NCI-H526 (cell line): ENCODE data around the gene BICDL2.
"Not testable (repeated sequence)": the region's sequence is repeated elsewhere in the genome, so short reads cannot be mapped to it uniquely, and the experiment has no call there.

Experiments
- DNase-seq, 2 experiments: peaks; one replicate each; lab custom pipeline; 2025; lab: John Stamatoyannopoulos, UW

Gene BICDL2

DNA sequence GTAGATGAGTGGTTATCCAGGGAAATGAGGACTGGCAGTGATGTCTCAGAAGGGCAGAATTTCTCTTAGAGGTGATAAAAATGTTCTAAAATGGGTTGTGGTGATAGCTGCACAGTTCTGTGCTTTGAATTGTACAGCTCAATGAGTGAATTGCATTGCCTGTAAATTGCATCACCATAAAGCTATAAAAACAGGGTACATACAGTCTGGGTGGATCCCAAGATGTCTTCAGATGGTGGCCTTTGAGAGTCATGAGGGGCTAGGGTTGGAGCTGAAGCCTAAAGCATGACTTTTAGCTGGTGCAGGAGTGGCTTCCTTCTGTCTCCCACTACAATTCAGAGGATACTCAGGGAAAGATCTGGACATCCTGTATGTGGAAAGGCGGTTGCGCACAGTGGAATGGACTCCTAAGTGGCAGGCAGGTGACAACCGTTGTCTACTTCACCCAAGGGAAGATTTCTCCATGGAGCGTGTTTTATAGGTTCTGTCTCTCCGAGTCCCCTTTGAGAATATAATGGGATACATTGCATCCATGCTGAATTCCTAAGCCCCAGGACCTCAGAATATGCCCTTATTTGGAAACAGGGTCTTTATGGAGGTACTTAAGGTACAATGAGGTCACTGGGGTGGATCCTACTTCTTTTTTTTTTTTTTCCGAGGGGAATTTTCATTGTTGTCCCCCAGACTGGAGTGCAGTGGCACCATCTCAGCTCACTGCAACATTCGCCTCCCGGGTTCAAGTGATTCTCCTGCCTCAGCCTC is 27.1 kb upstream of the BICDL2 start:
- no peak for DNase-seq

DNA sequence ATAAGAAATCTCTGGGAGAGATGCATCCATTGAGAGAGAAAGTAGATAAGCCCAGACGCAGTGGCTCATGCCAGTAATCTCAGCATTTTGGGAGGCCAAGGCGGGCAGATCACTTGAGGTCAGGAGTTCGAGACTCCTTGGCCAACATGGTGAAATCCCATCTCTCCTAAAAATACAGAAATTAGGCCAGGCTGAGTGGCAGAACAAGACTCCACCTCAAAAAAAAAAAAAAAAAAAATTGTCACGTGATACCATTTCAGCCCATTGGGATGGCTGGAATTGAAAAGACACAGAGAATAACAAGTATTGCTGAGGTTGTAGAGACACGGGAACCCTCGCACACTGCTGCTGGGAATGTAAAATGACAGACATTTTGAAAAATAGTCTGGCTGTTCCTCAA is 25.8 kb upstream of the BICDL2 start:
- no peak for DNase-seq

DNA sequence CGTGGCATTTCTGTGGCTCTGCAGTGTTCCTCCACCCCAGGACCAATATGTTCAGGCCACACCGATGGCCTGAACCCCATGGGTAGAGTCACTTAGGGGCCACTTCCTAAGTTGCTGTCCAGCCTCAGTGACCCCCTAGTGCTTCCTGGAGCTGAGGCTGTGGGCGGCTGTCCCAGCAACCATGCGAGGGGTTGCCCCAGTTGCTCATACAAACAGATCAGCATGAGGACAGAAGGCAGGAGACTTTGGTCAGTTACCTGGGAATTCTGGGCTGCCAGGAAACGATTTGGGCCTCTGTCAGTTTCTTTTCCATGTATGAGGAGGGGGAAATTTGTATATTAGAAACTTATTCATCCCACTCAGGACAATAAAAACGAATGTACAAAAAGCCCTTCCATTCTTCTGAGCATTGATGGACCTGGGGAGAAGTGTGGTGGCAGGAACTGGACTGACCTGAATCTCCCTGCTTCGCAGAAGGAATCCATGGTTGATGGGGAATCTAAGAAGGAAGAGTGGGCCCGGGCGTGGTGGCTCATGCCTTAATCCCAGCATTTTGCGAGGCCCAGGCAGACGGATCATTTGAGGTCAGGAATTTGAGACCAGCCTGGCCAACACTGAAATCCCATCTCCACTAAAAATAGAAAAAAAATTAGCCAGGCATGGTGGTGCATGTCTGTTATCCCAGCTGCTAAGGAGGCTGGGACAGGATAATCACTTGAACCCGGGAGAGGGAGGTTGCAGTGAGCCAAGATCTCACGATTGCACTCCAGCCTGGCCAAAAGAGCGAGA is 23.8 kb upstream of the BICDL2 start:
- no peak for DNase-seq

DNA sequence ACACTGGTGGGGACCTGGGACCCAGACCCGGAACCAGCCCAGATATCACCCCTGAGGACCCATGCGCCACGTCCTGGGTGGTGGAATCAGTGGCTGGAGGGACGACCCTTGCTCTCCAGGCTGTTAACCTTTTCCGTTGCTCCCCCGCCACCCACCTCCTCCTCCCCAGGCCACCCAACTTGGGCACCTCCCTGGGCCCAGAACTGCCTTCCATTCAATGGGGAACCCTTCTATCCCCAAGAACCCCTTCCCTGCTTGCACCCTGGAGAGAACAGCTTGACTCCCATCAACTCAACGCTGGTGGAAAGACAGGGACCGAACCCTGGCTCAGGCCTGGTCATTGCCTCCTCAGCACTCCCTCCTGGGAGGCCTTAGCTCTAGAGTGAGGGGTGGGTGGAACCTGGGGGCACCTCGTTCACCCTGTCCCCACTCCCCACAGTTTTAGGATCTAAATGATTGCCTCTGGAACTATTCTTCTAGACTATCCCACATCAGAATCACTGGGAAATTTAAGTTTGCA is 23.0 kb upstream of the BICDL2 start:
- no peak for DNase-seq

DNA sequence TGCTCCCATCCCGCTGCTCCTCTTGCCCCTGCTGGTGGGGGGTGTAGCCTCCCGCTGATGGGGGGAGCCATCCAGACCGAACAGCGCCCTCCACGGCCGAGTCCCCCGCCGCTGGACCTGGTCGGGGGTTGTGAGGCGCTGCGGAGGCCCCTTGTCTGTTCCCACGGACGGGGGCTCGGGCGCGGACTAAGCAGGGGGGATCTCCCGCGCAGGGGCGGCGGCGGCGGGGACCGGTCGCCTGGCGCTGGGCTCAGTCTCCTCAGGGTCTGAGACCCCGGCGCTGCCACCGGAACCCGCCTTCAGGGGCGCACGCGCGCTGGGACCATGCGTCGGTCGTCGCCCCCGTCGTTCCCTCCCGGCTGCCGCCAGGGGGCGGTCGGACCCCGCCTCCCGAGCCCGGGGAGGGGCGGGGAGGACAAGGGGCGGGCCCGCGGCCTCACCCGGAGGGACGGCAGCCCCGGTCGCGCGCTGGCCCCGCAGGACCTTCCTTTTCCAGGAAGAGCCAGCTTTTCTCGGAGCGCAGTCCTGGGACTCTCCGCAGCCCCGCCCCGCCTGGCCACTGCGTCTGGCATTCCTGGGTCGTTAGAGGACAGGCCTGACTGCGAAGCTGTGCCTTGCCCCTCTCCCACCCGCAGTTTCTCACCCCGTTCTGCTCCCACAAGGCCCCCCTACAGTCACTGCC is 22.4 kb upstream of the BICDL2 start:
- peak in 1 of 2 experiments; percentile 79 for DNase-seq

DNA sequence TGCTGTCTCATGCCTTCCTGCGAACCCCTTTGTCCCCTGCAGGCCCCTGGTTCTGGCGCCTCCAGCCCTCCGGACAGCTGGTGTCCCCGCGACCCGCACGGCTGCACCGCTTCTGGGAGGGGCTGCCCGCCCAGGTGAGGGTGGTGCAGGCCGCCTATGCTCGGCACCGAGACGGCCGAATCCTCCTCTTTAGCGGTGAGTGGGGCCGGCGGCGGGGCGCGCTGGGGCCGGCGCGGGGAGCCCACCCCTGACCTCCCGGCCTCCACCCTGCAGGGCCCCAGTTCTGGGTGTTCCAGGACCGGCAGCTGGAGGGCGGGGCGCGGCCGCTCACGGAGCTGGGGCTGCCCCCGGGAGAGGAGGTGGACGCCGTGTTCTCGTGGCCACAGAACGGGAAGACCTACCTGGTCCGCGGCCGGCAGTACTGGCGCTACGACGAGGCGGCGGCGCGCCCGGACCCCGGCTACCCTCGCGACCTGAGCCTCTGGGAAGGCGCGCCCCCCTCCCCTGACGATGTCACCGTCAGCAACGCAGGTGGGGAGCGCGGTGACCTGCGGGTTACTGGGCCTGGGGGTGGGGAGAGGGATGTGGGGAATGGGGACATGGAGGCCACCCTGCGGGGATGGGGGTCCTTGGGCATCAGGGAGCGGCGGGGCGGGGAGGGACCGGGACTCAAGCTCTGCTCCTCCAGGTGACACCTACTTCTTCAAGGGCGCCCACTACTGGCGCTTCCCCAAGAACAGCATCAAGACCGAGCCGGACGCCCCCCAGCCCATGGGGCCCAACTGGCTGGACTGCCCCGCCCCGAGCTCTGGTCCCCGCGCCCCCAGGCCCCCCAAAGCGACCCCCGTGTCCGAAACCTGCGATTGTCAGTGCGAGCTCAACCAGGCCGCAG is 21.6 kb upstream of the BICDL2 start:
- peak in 1 of 2 experiments; percentile 49 for DNase-seq

DNA sequence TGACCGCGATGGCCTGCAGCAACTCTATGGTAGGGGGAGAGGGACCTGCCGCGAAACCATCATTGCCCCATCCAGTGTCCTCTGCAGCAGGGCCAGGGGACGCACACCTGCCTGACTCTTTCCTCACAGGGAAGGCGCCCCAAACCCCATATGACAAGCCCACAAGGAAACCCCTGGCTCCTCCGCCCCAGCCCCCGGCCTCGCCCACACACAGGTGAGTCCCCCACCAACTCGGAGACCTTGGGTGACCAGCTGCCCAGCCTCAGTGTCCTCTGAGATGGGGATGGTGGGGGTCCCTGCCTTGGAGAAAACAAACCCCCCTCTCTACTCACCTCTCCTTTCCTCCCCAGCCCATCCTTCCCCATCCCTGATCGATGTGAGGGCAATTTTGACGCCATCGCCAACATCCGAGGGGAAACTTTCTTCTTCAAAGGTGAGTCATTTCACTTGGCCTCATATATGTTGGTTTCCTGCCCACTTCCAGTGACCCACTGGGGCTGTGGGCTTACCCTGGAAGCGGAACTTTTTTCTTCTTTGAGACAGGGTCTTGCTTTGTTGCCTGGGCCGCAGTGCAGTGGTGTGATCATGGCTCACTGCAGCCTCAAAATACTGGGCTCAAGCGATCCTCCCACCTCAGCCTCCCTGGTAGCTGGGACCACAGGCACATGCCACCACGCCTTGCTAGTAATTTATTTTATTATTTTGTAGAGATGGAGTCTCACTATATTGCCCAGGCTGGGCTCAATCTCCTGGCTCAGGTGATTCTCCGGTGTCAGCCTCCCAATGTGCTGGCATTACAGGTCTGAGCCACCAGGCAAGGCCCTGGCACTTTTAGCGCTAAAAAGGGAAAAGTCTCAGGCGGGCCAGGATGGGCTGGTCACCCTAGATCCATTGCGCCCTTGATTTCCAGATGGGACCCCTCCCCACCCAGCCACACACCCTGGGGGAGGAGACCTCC is 20.7 kb upstream of the BICDL2 start:
- no peak for DNase-seq

DNA sequence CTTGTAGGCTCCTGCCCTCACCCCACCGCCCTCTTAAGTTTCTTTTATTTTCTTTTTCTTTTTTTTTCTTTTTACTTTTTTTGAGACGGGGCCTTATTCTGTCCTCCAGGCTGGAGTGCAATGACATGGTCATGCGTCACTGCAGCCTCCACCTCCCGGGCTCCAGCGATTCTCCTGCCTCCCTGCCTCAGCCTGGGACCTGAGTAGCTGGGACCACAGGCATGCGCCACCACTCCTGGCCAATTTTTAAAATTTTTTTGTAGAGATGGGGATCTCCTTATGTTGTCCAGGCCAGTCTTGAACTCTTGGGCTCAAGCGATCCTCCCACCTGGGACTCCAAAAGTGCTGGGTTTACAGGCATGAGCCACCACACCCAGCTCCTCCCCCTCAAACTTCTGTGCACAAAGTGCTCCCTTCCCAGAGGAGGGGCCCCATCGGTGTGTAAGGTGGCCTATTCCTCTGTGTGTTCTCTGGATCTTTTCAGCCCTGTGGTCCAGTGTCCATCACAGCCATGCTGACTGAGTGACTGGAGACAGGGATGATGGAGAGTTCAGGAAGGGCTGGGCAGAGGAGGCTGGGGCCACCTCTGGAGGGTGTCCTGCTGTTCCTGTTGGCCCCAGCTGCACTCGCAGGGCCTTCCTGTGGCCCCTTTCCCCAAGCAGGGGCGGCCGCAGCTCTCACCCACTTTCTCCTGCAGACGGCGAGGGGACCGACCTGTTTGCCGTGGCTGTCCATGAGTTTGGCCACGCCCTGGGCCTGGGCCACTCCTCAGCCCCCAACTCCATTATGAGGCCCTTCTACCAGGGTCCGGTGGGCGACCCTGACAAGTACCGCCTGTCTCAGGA is 19.8 kb upstream of the BICDL2 start:
- DNase-seq, result no peak

DNA sequence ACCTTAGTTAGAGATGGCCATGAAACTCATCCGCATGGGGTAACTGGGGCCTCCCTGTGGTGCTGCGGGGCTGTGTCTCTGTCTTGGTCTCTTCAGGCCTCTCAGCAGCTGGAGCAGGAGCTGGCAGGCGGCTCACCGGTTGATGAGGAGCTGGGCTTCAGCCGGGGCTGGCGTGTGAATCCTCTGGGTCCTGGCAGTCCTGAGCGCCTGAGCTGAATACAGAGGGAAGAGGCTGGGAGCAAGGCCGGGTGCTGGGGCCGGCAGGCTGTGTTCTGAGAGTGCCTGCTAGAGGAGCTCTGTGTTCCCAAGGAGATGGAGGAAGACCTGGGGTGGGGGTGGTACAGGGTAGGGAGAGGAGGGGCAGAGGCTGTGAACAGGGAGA is 19.0 kb upstream of the BICDL2 start:
- DNase-seq, result not testable (repeated sequence)

DNA sequence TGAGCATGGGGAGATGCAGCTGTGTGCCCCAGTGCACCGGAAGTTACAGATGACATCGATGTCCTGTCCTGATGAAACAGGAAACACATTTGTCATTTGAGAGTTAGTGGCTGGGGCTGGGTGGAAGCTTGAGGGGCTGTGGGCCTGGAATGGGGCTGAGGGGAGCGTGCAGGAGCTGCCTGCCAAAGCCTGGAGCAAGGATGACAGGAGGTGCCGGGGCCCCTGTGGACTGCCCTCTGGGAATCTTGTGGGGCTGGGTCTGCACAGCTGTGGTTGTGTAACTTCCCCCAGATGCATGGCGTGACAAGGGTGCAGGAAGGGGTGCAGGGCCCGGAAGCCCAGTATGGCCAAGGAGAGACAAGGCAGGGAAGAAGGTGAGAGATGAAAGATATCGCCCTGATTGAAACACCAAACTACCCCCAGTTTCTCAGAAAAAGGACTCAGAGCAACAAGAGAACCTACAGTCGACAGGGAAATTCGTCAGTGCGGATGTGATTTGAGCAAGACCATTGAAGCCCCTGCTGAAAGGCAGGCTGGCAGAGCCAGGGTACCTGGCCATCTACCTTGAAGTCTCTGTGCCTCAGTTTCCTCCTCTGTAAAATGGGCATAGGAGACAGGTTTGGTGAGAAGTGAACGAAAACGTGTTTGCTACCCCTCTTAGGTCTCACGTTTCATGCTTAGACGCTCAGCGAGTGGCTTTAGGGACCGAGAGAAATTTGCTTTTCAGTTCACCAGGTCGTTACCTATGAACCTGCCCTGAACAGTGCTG is 18.4 kb upstream of the BICDL2 start:
- no peak for DNase-seq

DNA sequence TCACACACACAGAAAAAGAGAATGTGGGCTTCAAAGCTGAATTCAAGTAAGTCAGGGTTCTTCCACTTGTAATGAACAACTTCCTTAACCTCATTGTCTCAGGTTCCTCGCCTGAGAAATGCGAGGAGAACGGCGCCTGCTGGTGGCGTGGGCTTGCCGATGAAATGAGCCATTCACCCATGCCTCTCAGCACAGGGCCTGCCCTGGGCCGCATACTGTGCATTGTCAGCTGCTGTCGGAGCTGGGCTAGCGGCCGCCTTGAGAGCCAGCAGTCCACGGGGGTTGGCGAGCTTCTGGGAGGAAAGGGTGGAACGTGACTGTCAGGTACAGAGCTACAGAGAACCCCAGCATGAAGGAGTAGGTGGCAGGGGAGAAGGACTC is 16.6 kb upstream of the BICDL2 start:
- not testable (repeated sequence) for DNase-seq

DNA sequence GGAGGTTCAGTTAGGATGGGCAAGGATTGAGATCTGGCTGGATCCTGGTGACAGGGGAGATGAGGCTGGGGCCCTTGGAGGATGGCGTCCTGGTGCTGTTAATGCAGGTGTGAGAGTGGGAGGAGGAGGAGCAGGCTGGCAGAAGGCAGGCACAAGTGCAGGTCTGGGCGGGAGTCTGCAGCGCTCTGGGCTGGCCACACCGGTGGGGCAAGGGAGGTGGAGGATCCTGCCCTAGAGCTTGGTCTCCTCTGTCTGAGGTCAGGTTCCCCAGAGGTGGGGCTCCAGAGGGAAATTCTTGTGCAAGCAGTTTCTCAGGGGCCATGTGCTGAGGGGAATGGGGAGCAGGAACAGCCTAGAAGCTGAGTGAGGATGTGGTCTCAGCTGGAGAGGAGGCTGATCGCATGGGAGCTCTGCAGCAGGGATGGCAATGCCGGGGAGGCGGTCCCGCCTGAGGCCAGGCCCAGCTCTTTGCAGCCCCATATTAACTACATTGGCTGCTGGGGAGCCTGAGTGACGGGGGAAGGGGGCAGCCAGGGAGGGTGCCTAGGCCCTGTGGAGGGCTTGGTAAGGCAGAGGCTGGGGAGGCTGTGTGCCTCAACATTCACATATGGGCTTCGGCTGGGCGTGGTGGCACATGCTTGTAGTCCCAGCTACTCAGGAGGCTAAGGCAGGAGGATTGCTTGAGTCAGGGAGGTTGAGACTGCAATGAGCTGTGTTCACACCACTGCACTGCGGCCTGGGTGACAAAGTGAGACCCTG is 16.0 kb upstream of the BICDL2 start:
- DNase-seq, result not testable (repeated sequence)

DNA sequence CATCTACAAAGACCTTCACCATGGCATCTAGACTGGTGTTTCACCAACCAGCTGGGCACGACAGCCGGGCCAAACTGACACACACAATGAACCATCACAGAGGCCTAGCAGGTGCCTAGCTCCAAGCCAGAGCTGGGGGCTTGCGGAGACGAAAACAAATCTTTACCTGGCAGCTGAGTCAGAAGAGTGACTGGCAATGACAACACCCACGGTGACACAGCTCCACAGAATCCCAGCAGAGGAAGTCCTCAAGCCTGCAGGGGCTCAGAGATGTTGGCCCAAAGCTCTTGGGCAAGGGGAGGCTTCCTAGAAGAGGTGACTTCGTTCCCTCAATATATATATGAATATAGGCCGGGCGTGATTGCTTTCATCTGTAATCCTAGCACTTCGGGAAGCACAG is 14.8 kb upstream of the BICDL2 start:
- DNase-seq, result no peak

DNA sequence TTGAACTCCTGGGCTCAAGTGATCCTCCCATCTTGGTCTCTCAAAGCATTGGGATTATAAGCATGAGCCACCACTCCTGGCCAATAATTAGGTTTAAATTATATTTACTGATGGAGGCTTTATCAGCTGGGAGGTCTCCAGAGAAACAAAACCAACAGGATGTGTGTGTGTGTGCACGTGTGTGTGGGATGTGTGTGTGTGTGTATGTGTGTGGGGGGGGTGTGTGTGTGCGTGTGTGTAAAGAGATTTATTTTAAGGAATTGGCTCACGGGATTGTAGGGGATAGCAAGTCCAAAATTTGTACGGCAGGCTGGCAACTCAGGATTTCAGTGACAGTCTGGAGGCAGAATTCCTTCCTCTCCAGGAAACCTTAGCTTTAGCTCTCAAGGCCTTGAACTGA is 14.3 kb upstream of the BICDL2 start:
- no peak for DNase-seq

DNA sequence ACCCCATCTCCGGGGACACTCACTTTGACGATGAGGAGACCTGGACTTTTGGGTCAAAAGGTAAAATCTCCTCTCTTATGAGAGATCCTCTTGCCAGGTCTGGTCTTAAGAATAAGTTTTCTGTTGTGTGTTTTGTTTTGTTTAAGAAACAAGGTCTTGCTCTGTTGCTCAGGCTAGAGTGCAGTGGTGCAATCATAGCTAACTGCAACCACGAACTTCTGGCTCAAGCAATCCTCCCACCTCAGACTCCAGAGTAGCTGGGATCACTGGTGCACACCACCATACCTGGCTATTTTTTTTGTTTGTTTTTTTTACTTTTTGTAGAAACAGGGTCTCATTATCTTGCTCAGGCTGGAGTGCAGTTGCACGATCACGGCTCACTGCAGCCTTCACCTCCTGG is 13.7 kb upstream of the BICDL2 start:
- DNase-seq, result no peak

DNA sequence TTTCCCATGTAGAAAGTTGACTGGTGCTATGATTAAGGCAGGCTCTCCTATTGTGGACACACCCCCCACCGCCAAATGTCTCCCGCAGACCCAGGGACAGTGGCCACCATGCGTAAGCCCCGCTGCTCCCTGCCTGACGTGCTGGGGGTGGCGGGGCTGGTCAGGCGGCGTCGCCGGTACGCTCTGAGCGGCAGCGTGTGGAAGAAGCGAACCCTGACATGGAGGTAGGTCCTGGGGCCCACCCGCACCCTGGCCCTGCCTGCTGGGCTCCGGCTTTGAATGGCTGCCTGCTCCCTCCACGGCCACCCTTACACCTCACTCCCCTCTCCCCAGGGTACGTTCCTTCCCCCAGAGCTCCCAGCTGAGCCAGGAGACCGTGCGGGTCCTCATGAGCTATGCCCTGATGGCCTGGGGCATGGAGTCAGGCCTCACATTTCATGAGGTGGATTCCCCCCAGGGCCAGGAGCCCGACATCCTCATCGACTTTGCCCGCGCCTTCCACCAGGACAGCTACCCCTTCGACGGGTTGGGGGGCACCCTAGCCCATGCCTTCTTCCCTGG is 13.3 kb upstream of the BICDL2 start:
- no peak for DNase-seq

DNA sequence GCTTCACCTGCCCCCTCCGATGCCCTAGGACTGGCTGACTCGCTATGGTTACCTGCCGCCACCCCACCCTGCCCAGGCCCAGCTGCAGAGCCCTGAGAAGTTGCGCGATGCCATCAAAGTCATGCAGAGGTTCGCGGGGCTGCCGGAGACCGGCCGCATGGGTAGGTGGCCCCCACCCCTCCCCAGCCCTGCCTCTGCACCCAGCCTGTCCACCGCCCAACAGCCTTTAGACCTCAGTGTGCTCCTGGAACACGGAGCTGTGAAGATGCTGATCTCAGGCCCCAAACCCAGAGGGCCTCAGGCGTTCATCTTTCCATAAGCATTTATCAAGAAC is 10.6 kb upstream of the BICDL2 start:
- no peak for DNase-seq
